Endothelial cell of umbilical vein (primary cell): ENCODE measurements around the gene TSPAN4.

ENCODE experiments used
- EZH2 ChIP-seq: IDR thresholded peaks from 2 replicates; pipeline ENCODE4 v1.6.1; 2012; ENCODE audit warnings: borderline replicate concordance, low read depth, mild to moderate bottlenecking, moderate library complexity, low read length, inconsistent platforms; ENCODE audit not compliant: severe bottlenecking
- MYC ChIP-seq: IDR thresholded peaks from one replicate; pipeline ENCODE4 v1.6.1; 2011; ENCODE audit warnings: mild to moderate bottlenecking, low read depth, low read length
- POLR2A ChIP-seq: IDR thresholded peaks from 2 replicates; pipeline ENCODE4 v1.6.1; 2012; ENCODE audit warnings: low read depth, mild to moderate bottlenecking, control low read depth, low read length
- POLR2AphosphoS5 ChIP-seq: IDR thresholded peaks from 2 replicates; pipeline ENCODE4 v1.6.1; 2012; ENCODE audit warnings: low read depth, mild to moderate bottlenecking, control low read depth, low read length, moderate library complexity; ENCODE audit not compliant: insufficient read depth
- TF ChIP-seq, protein P1 (sequence below), 2 donors: IDR thresholded peaks; 1 replicate in 1 of 2; 2 replicates in 1 of 2; pipeline ENCODE4 v1.5.1; 2011; ENCODE audit warnings: low read length in 2 of 2, mild to moderate bottlenecking in 2 of 2, moderate library complexity in 2 of 2, control low read depth in 1 of 2, inconsistent platforms in 1 of 2, low read depth in 1 of 2; ENCODE audit not compliant: insufficient read depth in 1 of 2; ENCODE audit errors: extremely low read depth in 1 of 2

DNA sequence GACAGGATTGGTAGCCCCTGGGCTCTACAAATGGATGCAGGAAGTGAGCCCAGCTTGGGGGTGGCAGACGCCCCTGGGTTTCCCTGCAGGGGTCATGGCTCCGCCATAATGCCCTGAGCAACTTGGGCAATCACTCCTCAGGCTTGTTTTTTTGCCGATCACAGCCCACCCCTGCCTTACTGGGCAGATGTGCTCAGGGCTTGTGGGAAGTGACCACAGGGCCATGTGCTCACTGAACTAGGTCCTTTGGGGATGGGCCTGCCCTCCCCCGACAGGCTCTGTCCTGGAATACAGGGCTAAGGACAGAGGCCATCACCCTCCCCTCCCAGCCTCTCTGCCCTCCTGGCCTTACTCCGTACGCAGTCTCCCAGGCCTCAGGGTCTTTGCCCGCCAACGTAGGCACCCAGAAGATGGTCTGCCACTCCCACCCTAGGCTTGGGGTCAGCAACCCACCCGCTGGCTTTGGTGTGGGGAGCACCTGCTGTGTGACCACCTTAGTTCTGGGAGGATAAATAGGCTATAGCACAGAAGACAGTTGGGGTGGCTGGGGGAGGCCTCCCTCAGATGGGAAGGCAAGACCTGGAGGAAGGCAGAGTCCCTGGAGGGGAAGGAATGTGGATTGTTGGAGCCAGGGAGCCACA is 29.1 kb upstream of the TSPAN4 start:
- TF ChIP-seq MYC (no peak), EZH2 (no peak), POLR2AphosphoS5 (peak; percentile 43), POLR2A (no peak)
- TF ChIP-seq, protein P1, sequence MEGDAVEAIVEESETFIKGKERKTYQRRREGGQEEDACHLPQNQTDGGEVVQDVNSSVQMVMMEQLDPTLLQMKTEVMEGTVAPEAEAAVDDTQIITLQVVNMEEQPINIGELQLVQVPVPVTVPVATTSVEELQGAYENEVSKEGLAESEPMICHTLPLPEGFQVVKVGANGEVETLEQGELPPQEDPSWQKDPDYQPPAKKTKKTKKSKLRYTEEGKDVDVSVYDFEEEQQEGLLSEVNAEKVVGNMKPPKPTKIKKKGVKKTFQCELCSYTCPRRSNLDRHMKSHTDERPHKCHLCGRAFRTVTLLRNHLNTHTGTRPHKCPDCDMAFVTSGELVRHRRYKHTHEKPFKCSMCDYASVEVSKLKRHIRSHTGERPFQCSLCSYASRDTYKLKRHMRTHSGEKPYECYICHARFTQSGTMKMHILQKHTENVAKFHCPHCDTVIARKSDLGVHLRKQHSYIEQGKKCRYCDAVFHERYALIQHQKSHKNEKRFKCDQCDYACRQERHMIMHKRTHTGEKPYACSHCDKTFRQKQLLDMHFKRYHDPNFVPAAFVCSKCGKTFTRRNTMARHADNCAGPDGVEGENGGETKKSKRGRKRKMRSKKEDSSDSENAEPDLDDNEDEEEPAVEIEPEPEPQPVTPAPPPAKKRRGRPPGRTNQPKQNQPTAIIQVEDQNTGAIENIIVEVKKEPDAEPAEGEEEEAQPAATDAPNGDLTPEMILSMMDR (IDR thresholded peaks at IDR 0.05; ENCODE audit: extremely low read depth in 1 of 2, insufficient read depth in 1 of 2, low read depth in 1 of 2, low read length in 2 of 2), result no peak
